HepG2 (cell line): ENCODE results near the gene WDR70. TPM values are rescaled to one million over a fixed set of nuclear protein-coding genes. Genes with fewer than 3 reads are reported as not detected.

Experiments
- BCL3 ChIP-seq: sonication (generic); formaldehyde crosslinking; IDR thresholded peaks from 2 replicates; pipeline ENCODE4 v1.5.1; 2020; ENCODE audit warnings: mild to moderate bottlenecking, missing genetic modification reagents, moderate library complexity
- ELF1 ChIP-seq: sonication (generic); formaldehyde crosslinking; IDR thresholded peaks from 2 replicates; pipeline ENCODE4 v1.4.0; 2020; ENCODE audit warnings: missing genetic modification reagents
- GABPA ChIP-seq, 2 experiments: IDR thresholded peaks; 2 replicates each; pipeline ENCODE4 v1.6.1; 2011 to 2016; ENCODE audit warnings: low read depth in 2 of 2, low read length in 1 of 2, missing biosample characterization in 1 of 2, missing genetic modification characterization in 1 of 2
- HDAC2 ChIP-seq: sonication (generic); formaldehyde crosslinking; IDR thresholded peaks from 2 replicates; pipeline ENCODE4 v1.4.0; 2020; ENCODE audit warnings: missing genetic modification reagents
- HNRNPLL ChIP-seq: fragments of 200-400 bp; formaldehyde crosslinking; IDR thresholded peaks from 2 replicates; pipeline ENCODE4 v1.6.1; 2017; ENCODE audit warnings: mild to moderate bottlenecking, low read depth, low read length; ENCODE audit not compliant: poor library complexity, severe bottlenecking
- MIXL1 ChIP-seq: IDR thresholded peaks from 2 replicates; pipeline ENCODE4 v1.6.1; 2016
- MYC ChIP-seq: sonication (generic); formaldehyde crosslinking; IDR thresholded peaks from 2 replicates; pipeline ENCODE4 v1.9.0; 2021; ENCODE audit warnings: missing genetic modification reagents, borderline replicate concordance
- PPARG ChIP-seq: conservative IDR thresholded peaks from 2 replicates; pipeline ENCODE4 v1.6.1; 2016; ENCODE audit warnings: missing biosample characterization, missing genetic modification reagents
- SAFB2 ChIP-seq: sonication (generic); formaldehyde crosslinking; IDR thresholded peaks from 2 replicates; pipeline ENCODE4 v1.5.1; 2020; ENCODE audit warnings: missing genetic modification reagents, low read depth, mild to moderate bottlenecking, borderline replicate concordance
- SIX4 ChIP-seq: sonication (generic); formaldehyde crosslinking; IDR thresholded peaks from 2 replicates; pipeline ENCODE4 v1.4.0; 2020; ENCODE audit warnings: missing genetic modification reagents
- SOX6 ChIP-seq, 2 experiments: fragments of 450-650 bp in 1 of 2; sonication (generic) in 1 of 2; formaldehyde crosslinking in 1 of 2; IDR thresholded peaks; 2 replicates each; pipeline versions ENCODE4 v1.4.0 to v1.6.1; 2017 to 2020; ENCODE audit warnings: antibody characterized with exemption in 1 of 2, mild to moderate bottlenecking in 1 of 2, missing genetic modification reagents in 1 of 2
- TFDP2 ChIP-seq: sonication (generic); formaldehyde crosslinking; IDR thresholded peaks from 2 replicates; pipeline ENCODE4 v1.4.0; 2020; ENCODE audit warnings: missing genetic modification reagents
- THAP11 ChIP-seq: IDR thresholded peaks from 2 replicates; pipeline ENCODE4 v1.6.1; 2016; ENCODE audit warnings: missing biosample characterization, missing genetic modification reagents
- YEATS2 ChIP-seq: sonication (generic); formaldehyde crosslinking; IDR thresholded peaks from 2 replicates; pipeline ENCODE4 v1.4.0; 2020; ENCODE audit warnings: missing genetic modification reagents, borderline replicate concordance
- ZNF136 ChIP-seq: sonication (generic); formaldehyde crosslinking; IDR thresholded peaks from 2 replicates; pipeline ENCODE4 v1.8.1; 2022; ENCODE audit warnings: low read depth, mild to moderate bottlenecking, moderate library complexity, missing genetic modification reagents
- ZNF574 ChIP-seq: sonication (generic); formaldehyde crosslinking; IDR thresholded peaks from 2 replicates; pipeline ENCODE4 v1.4.0; 2020; ENCODE audit warnings: missing genetic modification reagents
- ZNF614 ChIP-seq: IDR thresholded peaks from 2 replicates; pipeline ENCODE4 v1.6.1; 2018; ENCODE audit warnings: missing biosample characterization, missing genetic modification reagents, inconsistent platforms, borderline replicate concordance
- ZNF644 ChIP-seq: IDR thresholded peaks from 2 replicates; pipeline ENCODE4 v1.6.1; 2016; ENCODE audit warnings: low read depth
- ZSCAN30 ChIP-seq: sonication (generic); formaldehyde crosslinking; IDR thresholded peaks from 2 replicates; pipeline ENCODE4 v1.5.0; 2020; ENCODE audit warnings: mild to moderate bottlenecking, missing genetic modification reagents
- polyA plus RNA-seq, 8 experiments: library from polyadenylated mRNA; depleted of rRNA in 3 of 8; stranded (reverse) in 7 of 8; unstranded in 1 of 8; fragments of >200 nt; fragmentation: Illumina TruSeq in 4 of 8; extraction: Trizol in 4 of 8; gene quantifications; 2 replicates each; pipeline versions ENCODE4 v1.2.1 to v1.2.3, GENCODE V29; 2011 to 2016; ENCODE audit warnings: low read depth in 4 of 8, missing spikeins in 1 of 8, mixed read lengths in 1 of 8; ENCODE audit not compliant: insufficient read depth in 1 of 8
- total RNA-seq, 5 experiments: library from RNA; depleted of rRNA; stranded (reverse); fragments of >200 nt; fragmentation: Illumina TruSeq; extraction: Trizol; gene quantifications; 2 replicates each; pipeline ENCODE4 v1.2.3, GENCODE V29; 2016; ENCODE audit warnings: low read depth in 1 of 5
- TF ChIP-seq, protein P1 (sequence below): sonication (generic); formaldehyde crosslinking; IDR thresholded peaks from 2 replicates; pipeline ENCODE4 v1.4.0; 2020; ENCODE audit warnings: mild to moderate bottlenecking, missing genetic modification reagents

Gene WDR70
- total and polyA plus RNA-seq, 2 of the 13 experiments (the other 11 are each of a cell fraction or from before 2014, with no cell fraction given), result 14.6 to 30.6 TPM

DNA sequence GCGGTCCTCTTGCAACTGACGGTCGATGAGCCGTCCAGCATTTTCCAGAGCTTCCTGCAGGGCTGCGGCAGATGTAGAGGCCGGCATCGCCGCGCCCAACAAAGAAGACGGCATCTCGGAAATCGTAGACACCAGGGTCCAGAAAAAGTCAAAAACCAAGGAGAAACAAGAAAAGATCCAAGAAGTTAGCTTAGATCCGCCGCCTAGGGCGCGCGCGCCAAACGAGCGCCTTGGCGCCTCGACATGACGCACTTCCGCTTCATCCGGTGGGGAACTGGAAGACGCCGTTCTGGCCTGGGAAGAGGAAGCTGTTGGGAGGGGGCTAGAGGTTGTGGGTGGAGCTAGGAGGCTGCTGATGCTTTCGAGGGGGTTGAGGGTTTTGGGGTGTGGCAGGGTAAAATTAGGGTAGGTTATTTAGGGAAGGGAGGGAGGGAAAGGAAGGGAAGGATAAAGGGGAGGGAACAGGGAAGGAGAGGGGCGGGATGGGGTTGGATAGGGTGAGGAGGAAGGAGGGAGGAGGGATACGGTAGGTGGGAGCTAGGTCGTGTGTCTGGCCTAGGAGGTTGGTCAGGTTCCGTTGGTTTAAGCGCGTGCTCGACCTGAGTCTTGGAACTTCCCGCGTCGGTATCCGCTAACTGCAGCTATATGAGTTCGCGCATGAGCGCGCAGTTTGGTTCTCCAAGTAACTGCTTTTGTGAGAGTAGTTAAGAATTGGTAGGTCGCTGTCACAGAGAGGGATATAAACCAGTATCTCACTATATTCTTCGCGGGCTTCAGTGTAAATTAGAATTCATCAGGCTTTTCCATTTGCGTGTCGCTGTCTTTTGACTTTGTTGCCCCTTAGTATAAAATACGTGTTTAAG lies 8.0 kb upstream of the WDR70 start, which contains the start of gene NUP155 (continued):
- peak; percentile 59 for TF ChIP-seq HNRNPLL
- no peak for TF ChIP-seq PPARG (CRISPR knock-in tag)
- TF ChIP-seq ZNF614, result peak; percentile 50; the same call in 1 of the 2 replicates
- TF ChIP-seq BCL3 (CRISPR knock-in tag), result peak; percentile 64; the same call in 1 of the 2 replicates
- TF ChIP-seq MYC (CRISPR knock-in tag), result peak; percentile 88; the same call in 1 of the 2 replicates
- TF ChIP-seq MIXL1, result peak; percentile 54; the same call in 1 of the 2 replicates
- no peak for TF ChIP-seq SIX4 (CRISPR knock-in tag)
- no peak for TF ChIP-seq SAFB2
- TF ChIP-seq, protein P1, sequence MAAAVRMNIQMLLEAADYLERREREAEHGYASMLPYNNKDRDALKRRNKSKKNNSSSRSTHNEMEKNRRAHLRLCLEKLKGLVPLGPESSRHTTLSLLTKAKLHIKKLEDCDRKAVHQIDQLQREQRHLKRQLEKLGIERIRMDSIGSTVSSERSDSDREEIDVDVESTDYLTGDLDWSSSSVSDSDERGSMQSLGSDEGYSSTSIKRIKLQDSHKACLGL, result peak; percentile 21; the same call in 1 of the 2 replicates
- peak; percentile 89 for TF ChIP-seq GABPA (IDR thresholded peaks at IDR 0.05; ENCODE audit: low read depth, low read length)
- TF ChIP-seq GABPA (CRISPR knock-in tag; IDR thresholded peaks at IDR 0.05; ENCODE audit: low read depth), result peak; percentile 98
- peak; percentile 87 for TF ChIP-seq ELF1
- TF ChIP-seq ZNF644 (CRISPR knock-in tag), result no peak
- peak; percentile 68; the same call in 1 of the 2 replicates for TF ChIP-seq ZSCAN30 (CRISPR knock-in tag)
- peak; percentile 97 for TF ChIP-seq ZNF574 (CRISPR knock-in tag)
- TF ChIP-seq THAP11 (CRISPR knock-in tag), result peak; percentile 94
- TF ChIP-seq SOX6 (IDR thresholded peaks at IDR 0.05), result no peak
- TF ChIP-seq SOX6 (CRISPR knock-in tag; IDR thresholded peaks at IDR 0.05), result peak; percentile 14; the same call in 1 of the 2 replicates
- TF ChIP-seq YEATS2 (CRISPR knock-in tag), result peak; percentile 99
- TF ChIP-seq TFDP2, result peak; percentile 96
- TF ChIP-seq ZNF136 (CRISPR knock-in tag), result no peak
- TF ChIP-seq HDAC2 (CRISPR knock-in tag), result peak; percentile 80
